K562 (cell line): ENCODE results near the gene S1PR1. TPM values are rescaled to one million over a fixed set of nuclear protein-coding genes. Genes with fewer than 3 reads are reported as not detected.

Experiments used
- ARNT ChIP-seq, 2 experiments: fragments of 450-650 bp; IDR thresholded peaks; 2 replicates each; pipeline ENCODE4 v1.6.1; 2016; ENCODE audit warnings: mild to moderate bottlenecking in 1 of 2
- CAMTA2 ChIP-seq: fragments of 250-450 bp; sonication (Bioruptor Pico); conservative IDR thresholded peaks from 2 replicates; pipeline ENCODE4 v1.5.1; 2022
- CCAR2 ChIP-seq: fragments of 200-400 bp; formaldehyde crosslinking; IDR thresholded peaks from 2 replicates; pipeline ENCODE4 v1.6.1; 2017; ENCODE audit warnings: mild to moderate bottlenecking, low read depth, low read length
- CHAMP1 ChIP-seq: fragments of 450-650 bp; IDR thresholded peaks from 2 replicates; pipeline ENCODE4 v1.6.1; 2016; ENCODE audit warnings: mild to moderate bottlenecking
- GTF3C2 ChIP-seq: IDR thresholded peaks from 3 replicates; pipeline ENCODE4 v1.6.1; 2011; ENCODE audit warnings: borderline replicate concordance, mild to moderate bottlenecking, moderate library complexity; ENCODE audit not compliant: insufficient read length; ENCODE audit errors: extremely low read depth
- HNRNPH1 ChIP-seq: fragments of 200-400 bp; formaldehyde crosslinking; optimal IDR thresholded peaks from 2 replicates; pipeline ENCODE3; 2017; ENCODE audit warnings: low read depth, mild to moderate bottlenecking, low read length, moderate library complexity
- KDM5B ChIP-seq: fragments of 200-600 bp; sonication (generic); IDR thresholded peaks from 2 replicates; pipeline ENCODE4 v1.6.1; 2012; ENCODE audit warnings: low read depth, mild to moderate bottlenecking, moderate library complexity, low read length, control low read depth, inconsistent platforms; ENCODE audit not compliant: insufficient replicate concordance
- MCM2 ChIP-seq: fragments of 450-650 bp; IDR thresholded peaks from 2 replicates; pipeline ENCODE4 v1.6.1; 2017; ENCODE audit warnings: low read depth, mild to moderate bottlenecking
- PATZ1 ChIP-seq: fragments of 250-450 bp; sonication (Bioruptor Pico); IDR thresholded peaks from 2 replicates; pipeline ENCODE4 v1.5.0; 2020; ENCODE audit warnings: mild to moderate bottlenecking, borderline replicate concordance
- PHF21A ChIP-seq: fragments of 450-650 bp; IDR thresholded peaks from 2 replicates; pipeline ENCODE4 v1.6.1; 2017; ENCODE audit warnings: low read depth, borderline replicate concordance
- RBM34 ChIP-seq: fragments of 200-400 bp; formaldehyde crosslinking; IDR thresholded peaks from 2 replicates; pipeline ENCODE4 v1.6.1; 2018; ENCODE audit warnings: low read length, borderline replicate concordance; ENCODE audit not compliant: insufficient read depth
- SMAD2 ChIP-seq: fragments of 150-350 bp; IDR thresholded peaks from 2 replicates; pipeline ENCODE4 v1.6.1; 2014; ENCODE audit warnings: low read depth, mild to moderate bottlenecking, low read length
- SP2 ChIP-seq: IDR thresholded peaks from 2 replicates; pipeline ENCODE4 v1.6.1; 2011; ENCODE audit warnings: mild to moderate bottlenecking, low read depth, low read length, moderate library complexity; ENCODE audit not compliant: poor library complexity, severe bottlenecking; ENCODE audit errors: extremely low read depth
- THRA ChIP-seq: fragments of 450-650 bp; IDR thresholded peaks from 2 replicates; pipeline ENCODE4 v1.6.1; 2017; ENCODE audit warnings: mild to moderate bottlenecking, moderate library complexity
- VEZF1 ChIP-seq: fragments of 200-800 bp; sonication (Bioruptor generic); IDR thresholded peaks from 2 replicates; pipeline ENCODE4 v1.6.1; 2017; ENCODE audit warnings: missing genetic modification characterization, missing compliant biosample characterization
- ZNF121 ChIP-seq: sonication (generic); formaldehyde crosslinking; conservative IDR thresholded peaks from 2 replicates; pipeline ENCODE4 v1.8.0; 2022; ENCODE audit warnings: missing genetic modification reagents
- polyA plus RNA-seq, 8 experiments: library from polyadenylated mRNA; depleted of rRNA in 4 of 8; stranded (reverse) in 5 of 8; unstranded in 3 of 8; fragments of >200 nt; fragmentation: Nextera tagmentation in 2 of 8; fragmentation: Illumina TruSeq in 1 of 8; extraction: Ambion mirVana in 2 of 8; extraction: Trizol in 1 of 8; gene quantifications; 2 replicates each; pipeline versions ENCODE4 v1.2.1 to v1.2.3, GENCODE V29; 2011 to 2014; ENCODE audit warnings: inconsistent platforms in 1 of 8, missing spikeins in 1 of 8
- total RNA-seq, 7 experiments: library from RNA; depleted of rRNA in 6 of 7; stranded (reverse); fragments of >200 nt in 6 of 7; fragmentation: Illumina TruSeq in 2 of 7; extraction: Trizol in 2 of 7; gene quantifications; 2 replicates each; pipeline versions ENCODE4 v1.2.1 to v1.2.3, GENCODE V29; 2011 to 2021; ENCODE audit warnings: low replicate concordance in 1 of 7

The S1PR1 gene
- total and polyA plus RNA-seq, 9 of the 15 experiments (the other 6 are each of a cell fraction or from before 2014, with no cell fraction given) = 0.22 to 1.2 (median 0.43) TPM

GRCh38 chr1:101236516-101237228 lies at the start of gene S1PR1 (continued):
- TF ChIP-seq SP2 = no peak
- no peak for TF ChIP-seq CHAMP1
- no peak for TF ChIP-seq CAMTA2
- TF ChIP-seq KDM5B = peak; percentile 47
- TF ChIP-seq VEZF1 (CRISPR knock-in tag) = 0 out of 2 replicates have a peak, but pooled peaks have one; percentile 9
- TF ChIP-seq PHF21A = peak; percentile 30; the same call in 1 of the 2 replicates
- TF ChIP-seq ZNF121 (CRISPR knock-in tag) = no peak
- TF ChIP-seq ARNT (IDR thresholded peaks at IDR 0.05) = no peak
- no peak for TF ChIP-seq THRA
- TF ChIP-seq SMAD2 = no peak
- TF ChIP-seq HNRNPH1 = no peak
- no peak for TF ChIP-seq PATZ1 (CRISPR knock-in tag)
- TF ChIP-seq CCAR2 = no peak
- TF ChIP-seq GTF3C2 = no peak
- no peak for TF ChIP-seq RBM34
- TF ChIP-seq MCM2 = no peak
